ENCODE data around the gene HLA-G. TPM values are rescaled to one million over a fixed set of nuclear protein-coding genes. Genes with fewer than 3 reads are reported as not detected.

HLA-G gene
- total RNA-seq, 1 experiment from 2014 or later, result 0.50 TPM

- intact Hi-C loops (cut with micrococcal nuclease; ENCODE audit: unreplicated experiment), result no loop called here
- TF ChIP-seq EZH2 (IDR thresholded peaks at IDR 0.05; ENCODE audit: low read depth), result no peak
- TF ChIP-seq CTCF (conservative IDR thresholded peaks at IDR 0.05), result no peak
- DNase-seq, result no peak
- no peaks in the 10 kb centered on the region for H4K20me1 ChIP-seq (ENCODE audit: insufficient read depth)
- H3K4me3 ChIP-seq, result no peak overlapping the region
- H3K4me1 ChIP-seq (replicated peaks; ENCODE audit: insufficient read depth), result peaks cover 13% of the 10 kb centered on the region; the same call in 1 of the 2 replicates
- no peak overlapping the region for H2AFZ ChIP-seq
- H3K4me2 ChIP-seq, result no peak overlapping the region
- H3K79me2 ChIP-seq (ENCODE audit: low read depth), result no peaks in the 10 kb centered on the region
- ChIA-PET CTCF (no interaction called here), POLR2A (ENCODE audit: unreplicated experiment) (no interaction called here)
- no peaks in the 10 kb centered on the region for H3K9me2 ChIP-seq (ENCODE audit: insufficient read depth)
- no TSS peak for BruUV-seq (replicated peaks)
- no peaks in the 10 kb centered on the region for H3K9me3 ChIP-seq (ENCODE audit: insufficient read depth, low read depth)
- no peak overlapping the region for H3K27ac ChIP-seq
- no peaks in the 10 kb centered on the region for H3F3A ChIP-seq (ENCODE audit: insufficient read depth, low read depth)
- no peaks in the 10 kb centered on the region for H3K36me3 ChIP-seq (ENCODE audit: low read depth)
- no peaks in the 10 kb centered on the region for H3K27me3 ChIP-seq (ENCODE audit: insufficient read depth, low read depth)
Measured at GRCh38 chr6:29800254-29800653, 27.4 kb upstream of the HLA-G start.

GRCh38 chr6:29806387-29806786 lies 21.2 kb upstream of the HLA-G start:
- TF ChIP-seq EZH2 (IDR thresholded peaks at IDR 0.05; ENCODE audit: low read depth) (no peak), CTCF (conservative IDR thresholded peaks at IDR 0.05) (no peak)
- ChIA-PET CTCF (no interaction called here), POLR2A (ENCODE audit: unreplicated experiment) (no interaction called here)
- Histone ChIP-seq H3K27me3 (ENCODE audit: insufficient read depth, low read depth) (no peaks in the 10 kb centered on the region), H3K36me3 (ENCODE audit: low read depth) (no peaks in the 10 kb centered on the region), H3K4me2 (no peak overlapping the region), H3K9me2 (ENCODE audit: insufficient read depth) (no peaks in the 10 kb centered on the region), H3K27ac (no peak overlapping the region), H2AFZ (no peak overlapping the region), H3K79me2 (ENCODE audit: low read depth) (no peaks in the 10 kb centered on the region), H3K9me3 (ENCODE audit: insufficient read depth, low read depth) (no peaks in the 10 kb centered on the region), H3K4me1 (replicated peaks; ENCODE audit: insufficient read depth) (no peaks in the 10 kb centered on the region), H3K4me3 (no peak overlapping the region), H3F3A (ENCODE audit: insufficient read depth, low read depth) (no peaks in the 10 kb centered on the region), H4K20me1 (ENCODE audit: insufficient read depth) (no peaks in the 10 kb centered on the region)
- BruUV-seq (replicated peaks), result no TSS peak
- DNase-seq, result no peak
- intact Hi-C loops (cut with micrococcal nuclease; ENCODE audit: unreplicated experiment), result no loop called here

- no peaks in the 10 kb centered on the region for H3K9me3 ChIP-seq (ENCODE audit: insufficient read depth, low read depth)
- H3K9me2 ChIP-seq (ENCODE audit: insufficient read depth), result no peaks in the 10 kb centered on the region
- DNase-seq, result no peak
- no peaks in the 10 kb centered on the region for H3K36me3 ChIP-seq (ENCODE audit: low read depth)
- H3F3A ChIP-seq (ENCODE audit: insufficient read depth, low read depth), result no peaks in the 10 kb centered on the region
- intact Hi-C loops (cut with micrococcal nuclease; ENCODE audit: unreplicated experiment), result no loop called here
- H2AFZ ChIP-seq, result no peak overlapping the region
- H3K27me3 ChIP-seq (ENCODE audit: insufficient read depth, low read depth), result no peaks in the 10 kb centered on the region
- no peaks in the 10 kb centered on the region for H4K20me1 ChIP-seq (ENCODE audit: insufficient read depth)
- H3K4me2 ChIP-seq, result no peak overlapping the region
- ChIA-PET POLR2A (ENCODE audit: unreplicated experiment) (no interaction called here), CTCF (interaction anchor here (0.6 kb wide), 1 partner anchor 77 kb away, joined by 3 read pairs; no protein-coding TSS in a partner anchor)
- BruUV-seq (replicated peaks), result no TSS peak
- H3K27ac ChIP-seq, result no peak overlapping the region
- no peaks in the 10 kb centered on the region for H3K79me2 ChIP-seq (ENCODE audit: low read depth)
- no peak overlapping the region for H3K4me3 ChIP-seq
- TF ChIP-seq EZH2 (IDR thresholded peaks at IDR 0.05; ENCODE audit: low read depth) (no peak), CTCF (conservative IDR thresholded peaks at IDR 0.05) (no peak)
- H3K4me1 ChIP-seq (replicated peaks; ENCODE audit: insufficient read depth), result peaks cover 10% of the 10 kb centered on the region
Measured at GRCh38 chr6:29809249-29809648, 18.4 kb upstream of the HLA-G start.
